OCI-LY3 (cell line): ENCODE measurements around the gene SRCIN1.

Source experiments
- H2AFZ ChIP-seq: fragments of 200-600, 300-600 bp; shearing (Covaris generic); 2 replicates; pipeline ENCODE4 v1.6.0; 2014; ENCODE audit warnings: antibody characterized with exemption, low read depth, low read length
- H3K27ac ChIP-seq: fragments of 200-600, 300-600 bp; sonication (generic); 2 replicates; pipeline ENCODE4 v1.5.1; 2014; ENCODE audit warnings: mild to moderate bottlenecking, low read length, moderate library complexity, mixed read lengths
- H3K27me3 ChIP-seq: fragments of 200-600, 300-600 bp; sonication (generic); 2 replicates; pipeline ENCODE4 v1.6.1; 2014; ENCODE audit warnings: low read depth, low read length, mixed read lengths
- H3K36me3 ChIP-seq: fragments of 200-600, 300-600 bp; sonication (generic); replicated peaks from 2 replicates; pipeline ENCODE3; 2014; ENCODE audit warnings: low read depth, low read length, mixed read lengths
- H3K4me1 ChIP-seq: fragments of 300-600, 200-600 bp; sonication (generic); 2 replicates; pipeline ENCODE4 v1.6.1; 2014; ENCODE audit warnings: low read length, mixed read lengths
- H3K4me2 ChIP-seq: fragments of 200-600, 300-600 bp; sonication (generic); 2 replicates; pipeline ENCODE4 v1.6.1; 2014; ENCODE audit warnings: low read length, mixed read lengths
- H3K4me3 ChIP-seq: fragments of 300-600, 200-600 bp; sonication (generic); 2 replicates; pipeline ENCODE4 v1.5.1; 2014; ENCODE audit warnings: antibody characterized with exemption, mild to moderate bottlenecking, low read length, moderate library complexity
- H3K79me2 ChIP-seq: fragments of 300-600, 200-600 bp; shearing (Covaris generic); 2 replicates; pipeline ENCODE4 v1.6.1; 2014; ENCODE audit warnings: mild to moderate bottlenecking, low read length, mixed read lengths
- H3K9ac ChIP-seq: fragments of 300-600, 200-600 bp; shearing (Covaris generic); 2 replicates; pipeline ENCODE4 v1.6.0; 2014; ENCODE audit warnings: mild to moderate bottlenecking, low read length, moderate library complexity
- H3K9me3 ChIP-seq: fragments of 200-600, 300-600 bp; shearing (Covaris generic); 2 replicates; pipeline ENCODE4 v1.6.1; 2014; ENCODE audit warnings: low read length, mixed read lengths; ENCODE audit not compliant: insufficient read depth
- H4K20me1 ChIP-seq: fragments of 200-600, 300-600 bp; sonication (generic); 2 replicates; pipeline ENCODE4 v1.6.1; 2016; ENCODE audit warnings: low read length, mixed read lengths; ENCODE audit not compliant: insufficient read depth
- EZH2phosphoT487 ChIP-seq: fragments of 200-600 bp; shearing (Covaris generic); IDR thresholded peaks from 2 replicates; pipeline ENCODE4 v1.6.1; 2018; ENCODE audit warnings: antibody characterized with exemption, mixed run types, low read depth
- TF ChIP-seq, protein P1 (sequence below): fragments of 200-600, 300-600 bp; sonication (generic); IDR thresholded peaks from 2 replicates; pipeline ENCODE4 v1.5.1; 2014; ENCODE audit warnings: antibody characterized with exemption, low read length, low read depth

SRCIN1 gene

GRCh38 chr17:38549285-38549684 lies 56.5 kb downstream of the SRCIN1 start:
- no peak overlapping the region for H3K4me2 ChIP-seq
- H3K9ac ChIP-seq = no peak overlapping the region
- no peaks in the 10 kb centered on the region for H3K9me3 ChIP-seq
- H3K36me3 ChIP-seq = no peaks in the 10 kb centered on the region
- H3K27me3 ChIP-seq = no peaks in the 10 kb centered on the region
- no peaks in the 10 kb centered on the region for H3K4me1 ChIP-seq
- TF ChIP-seq EZH2phosphoT487 = no peak
- TF ChIP-seq, protein P1, sequence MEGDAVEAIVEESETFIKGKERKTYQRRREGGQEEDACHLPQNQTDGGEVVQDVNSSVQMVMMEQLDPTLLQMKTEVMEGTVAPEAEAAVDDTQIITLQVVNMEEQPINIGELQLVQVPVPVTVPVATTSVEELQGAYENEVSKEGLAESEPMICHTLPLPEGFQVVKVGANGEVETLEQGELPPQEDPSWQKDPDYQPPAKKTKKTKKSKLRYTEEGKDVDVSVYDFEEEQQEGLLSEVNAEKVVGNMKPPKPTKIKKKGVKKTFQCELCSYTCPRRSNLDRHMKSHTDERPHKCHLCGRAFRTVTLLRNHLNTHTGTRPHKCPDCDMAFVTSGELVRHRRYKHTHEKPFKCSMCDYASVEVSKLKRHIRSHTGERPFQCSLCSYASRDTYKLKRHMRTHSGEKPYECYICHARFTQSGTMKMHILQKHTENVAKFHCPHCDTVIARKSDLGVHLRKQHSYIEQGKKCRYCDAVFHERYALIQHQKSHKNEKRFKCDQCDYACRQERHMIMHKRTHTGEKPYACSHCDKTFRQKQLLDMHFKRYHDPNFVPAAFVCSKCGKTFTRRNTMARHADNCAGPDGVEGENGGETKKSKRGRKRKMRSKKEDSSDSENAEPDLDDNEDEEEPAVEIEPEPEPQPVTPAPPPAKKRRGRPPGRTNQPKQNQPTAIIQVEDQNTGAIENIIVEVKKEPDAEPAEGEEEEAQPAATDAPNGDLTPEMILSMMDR = no peak
- no peak overlapping the region for H2AFZ ChIP-seq
- H4K20me1 ChIP-seq = no peaks in the 10 kb centered on the region
- no peaks in the 10 kb centered on the region for H3K79me2 ChIP-seq
- H3K4me3 ChIP-seq = no peak overlapping the region
- no peak overlapping the region for H3K27ac ChIP-seq

GRCh38 chr17:38547444-38547843 lies 58.3 kb downstream of the SRCIN1 start:
- TF ChIP-seq EZH2phosphoT487 = no peak
- TF ChIP-seq, protein P1 = no peak
- no peak overlapping the region for H2AFZ ChIP-seq
- H3K27me3 ChIP-seq = no peaks in the 10 kb centered on the region
- no peak overlapping the region for H3K27ac ChIP-seq
- no peaks in the 10 kb centered on the region for H3K79me2 ChIP-seq
- no peaks in the 10 kb centered on the region for H3K36me3 ChIP-seq
- no peak overlapping the region for H3K9ac ChIP-seq
- no peak overlapping the region for H3K4me3 ChIP-seq
- no peak overlapping the region for H3K4me2 ChIP-seq
- H3K4me1 ChIP-seq = no peaks in the 10 kb centered on the region
- no peaks in the 10 kb centered on the region for H4K20me1 ChIP-seq
- H3K9me3 ChIP-seq = no peaks in the 10 kb centered on the region

- H3K9me3 ChIP-seq = no peaks in the 10 kb centered on the region
- H4K20me1 ChIP-seq = no peaks in the 10 kb centered on the region
- no peaks in the 10 kb centered on the region for H3K36me3 ChIP-seq
- TF ChIP-seq, protein P1 = no peak
- no peak for TF ChIP-seq EZH2phosphoT487
- H3K27me3 ChIP-seq = no peaks in the 10 kb centered on the region
- no peak overlapping the region for H3K27ac ChIP-seq
- no peak overlapping the region for H3K4me2 ChIP-seq
- no peaks in the 10 kb centered on the region for H3K4me1 ChIP-seq
- no peak overlapping the region for H3K9ac ChIP-seq
- H3K4me3 ChIP-seq = no peak overlapping the region
- H3K79me2 ChIP-seq = no peaks in the 10 kb centered on the region
- no peak overlapping the region for H2AFZ ChIP-seq
Measured at GRCh38 chr17:38546396-38546795, 59.4 kb downstream of the SRCIN1 start.

DNA sequence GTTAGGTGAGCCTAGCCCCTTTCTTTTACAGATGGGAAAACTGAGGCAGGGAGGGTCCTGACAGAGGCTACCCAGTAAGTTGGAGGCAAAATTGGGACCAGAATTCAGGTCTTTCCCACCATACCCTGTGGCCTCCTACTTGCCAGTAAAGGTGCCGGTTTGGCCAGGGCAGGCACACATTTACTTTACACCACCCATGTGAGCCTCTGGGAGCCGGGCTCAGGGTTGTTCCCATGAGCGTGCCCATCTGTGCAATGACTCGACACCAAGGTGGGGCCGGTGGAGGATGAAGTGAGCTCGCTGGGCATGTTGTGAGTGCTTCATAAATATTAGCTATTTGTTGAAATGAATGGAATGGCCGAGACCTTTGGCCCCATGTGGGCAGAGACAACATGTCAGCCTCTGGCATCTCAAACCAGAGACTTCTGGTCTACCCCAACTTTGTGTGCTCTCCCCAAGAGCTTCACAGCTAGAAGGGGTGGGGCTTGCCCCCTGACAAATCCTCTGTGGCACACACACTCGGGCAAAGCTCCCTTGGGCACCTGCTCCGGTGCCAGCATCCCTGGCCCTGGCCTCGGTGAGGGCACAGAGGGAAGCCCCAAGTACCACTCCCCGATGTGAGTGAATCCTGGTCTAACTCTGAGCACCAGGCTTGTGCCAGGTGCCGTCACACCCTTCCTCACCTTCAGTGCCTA lies 60.1 kb downstream of the SRCIN1 start:
- no peaks in the 10 kb centered on the region for H3K36me3 ChIP-seq
- H3K4me1 ChIP-seq = no peaks in the 10 kb centered on the region
- no peak overlapping the region for H3K27ac ChIP-seq
- H3K79me2 ChIP-seq = no peaks in the 10 kb centered on the region
- no peak overlapping the region for H3K9ac ChIP-seq
- no peak overlapping the region for H3K4me2 ChIP-seq
- no peaks in the 10 kb centered on the region for H4K20me1 ChIP-seq
- no peaks in the 10 kb centered on the region for H3K27me3 ChIP-seq
- no peak overlapping the region for H3K4me3 ChIP-seq
- H2AFZ ChIP-seq = no peak overlapping the region
- H3K9me3 ChIP-seq = no peaks in the 10 kb centered on the region
- TF ChIP-seq, protein P1 = no peak
- TF ChIP-seq EZH2phosphoT487 = no peak
